Measurements from ENCODE around the gene FRS3. TPM values are rescaled to one million over a fixed set of nuclear protein-coding genes. Genes with fewer than 3 reads are reported as not detected.

FRS3 gene
- total RNA-seq, 2 experiments from 2014 or later: 5.6 to 8.7 TPM

DNA sequence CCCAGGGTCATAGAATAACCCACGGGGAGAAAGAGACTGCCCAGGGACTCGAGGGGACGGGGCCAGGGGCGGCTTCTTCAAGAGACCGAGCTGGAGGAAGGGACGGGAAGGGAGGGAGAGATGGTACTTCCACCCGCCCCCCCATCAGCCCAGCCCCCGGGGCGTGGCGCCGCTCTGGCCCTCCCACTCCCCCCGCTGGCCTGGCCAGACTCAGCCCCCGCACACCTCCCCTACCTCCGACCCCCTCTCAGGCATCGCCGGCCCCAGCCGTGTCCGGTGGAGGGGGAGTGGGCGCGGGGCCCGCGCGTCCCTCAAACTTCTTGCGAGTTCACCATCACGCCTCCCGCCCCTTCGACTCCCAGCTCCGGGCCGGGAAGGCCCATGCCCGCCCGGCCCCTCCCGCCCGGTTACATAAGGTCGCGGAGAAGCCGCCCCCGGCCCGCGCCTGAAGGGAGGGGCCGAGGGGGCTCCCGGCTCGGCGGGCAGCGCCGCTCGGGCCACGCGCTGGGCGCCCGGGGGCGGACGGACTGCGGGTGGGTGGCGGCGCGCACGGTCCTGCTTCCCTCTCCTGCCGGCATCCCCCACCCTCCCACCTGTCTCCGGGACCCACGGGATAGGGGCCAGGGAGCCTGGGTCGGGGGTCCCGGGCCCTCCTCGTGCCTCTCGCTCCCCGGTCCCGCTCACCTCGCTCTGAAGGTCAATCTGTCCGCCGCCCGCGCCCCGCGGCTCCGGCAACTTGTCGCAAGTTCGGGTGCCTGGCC, 44.9 kb downstream of the FRS3 start:
- no TSS peak for BruUV-seq (replicated peaks)
- peak overlapping the region; percentile 57 for H2AFZ ChIP-seq (ENCODE audit: low read length)
- peaks cover 39% of the 10 kb centered on the region for H3K79me2 ChIP-seq (ENCODE audit: insufficient read depth, low read depth, low read length)
- peaks cover 50% of the 10 kb centered on the region for H3K4me1 ChIP-seq (ENCODE audit: insufficient read depth, low read length, poor library complexity, severe bottlenecking)
- CTCF ChIA-PET (ENCODE audit: unreplicated experiment): interaction anchor here (0.6 to 3.0 kb wide), 5 partner anchors 11 to 45 kb away, joined by 6 to 41 read pairs (median 6); no protein-coding TSS in a partner anchor
- POLR2A ChIA-PET: interaction anchor here (0.5 to 8.3 kb wide), 9 partner anchors 12 to 277 kb away, joined by 3 to 118 read pairs (median 8); partner anchors contain the start of gene PRICKLE4
- H4K20me1 ChIP-seq (ENCODE audit: insufficient read depth, low read length): no peaks in the 10 kb centered on the region
- TF ChIP-seq, protein P1, sequence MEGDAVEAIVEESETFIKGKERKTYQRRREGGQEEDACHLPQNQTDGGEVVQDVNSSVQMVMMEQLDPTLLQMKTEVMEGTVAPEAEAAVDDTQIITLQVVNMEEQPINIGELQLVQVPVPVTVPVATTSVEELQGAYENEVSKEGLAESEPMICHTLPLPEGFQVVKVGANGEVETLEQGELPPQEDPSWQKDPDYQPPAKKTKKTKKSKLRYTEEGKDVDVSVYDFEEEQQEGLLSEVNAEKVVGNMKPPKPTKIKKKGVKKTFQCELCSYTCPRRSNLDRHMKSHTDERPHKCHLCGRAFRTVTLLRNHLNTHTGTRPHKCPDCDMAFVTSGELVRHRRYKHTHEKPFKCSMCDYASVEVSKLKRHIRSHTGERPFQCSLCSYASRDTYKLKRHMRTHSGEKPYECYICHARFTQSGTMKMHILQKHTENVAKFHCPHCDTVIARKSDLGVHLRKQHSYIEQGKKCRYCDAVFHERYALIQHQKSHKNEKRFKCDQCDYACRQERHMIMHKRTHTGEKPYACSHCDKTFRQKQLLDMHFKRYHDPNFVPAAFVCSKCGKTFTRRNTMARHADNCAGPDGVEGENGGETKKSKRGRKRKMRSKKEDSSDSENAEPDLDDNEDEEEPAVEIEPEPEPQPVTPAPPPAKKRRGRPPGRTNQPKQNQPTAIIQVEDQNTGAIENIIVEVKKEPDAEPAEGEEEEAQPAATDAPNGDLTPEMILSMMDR (conservative IDR thresholded peaks at IDR 0.05; ENCODE audit: low read length): no peak
- TF ChIP-seq EZH2phosphoT487 (IDR thresholded peaks at IDR 0.05; ENCODE audit: borderline replicate concordance, low read depth, low read length): no peak
- intact Hi-C loops (cut with micrococcal nuclease; ENCODE audit: unreplicated experiment): loop anchor here (1.0 to 5.0 kb wide), 7 partner anchors 38 to 717 kb away; partner anchors contain the start of genes NFYA, OARD1 and TRERF1
- H3K36me3 ChIP-seq (ENCODE audit: insufficient read depth, low read length): no peaks in the 10 kb centered on the region
- H3K9me3 ChIP-seq (ENCODE audit: low read length): no peaks in the 10 kb centered on the region
- DNase-seq (ENCODE audit: low spot score): peak; percentile 80
- peak overlapping the region; percentile 97 for H3K4me2 ChIP-seq (ENCODE audit: low read length)
- H3K9me2 ChIP-seq (ENCODE audit: insufficient read depth, low read length): no peaks in the 10 kb centered on the region
- H3K27ac ChIP-seq (ENCODE audit: low read depth, low read length, poor library complexity, severe bottlenecking): peak overlapping the region; percentile 94
- peak overlapping the region; percentile 91 for H3K4me3 ChIP-seq (ENCODE audit: low read depth, low read length, poor library complexity, severe bottlenecking)

DNA sequence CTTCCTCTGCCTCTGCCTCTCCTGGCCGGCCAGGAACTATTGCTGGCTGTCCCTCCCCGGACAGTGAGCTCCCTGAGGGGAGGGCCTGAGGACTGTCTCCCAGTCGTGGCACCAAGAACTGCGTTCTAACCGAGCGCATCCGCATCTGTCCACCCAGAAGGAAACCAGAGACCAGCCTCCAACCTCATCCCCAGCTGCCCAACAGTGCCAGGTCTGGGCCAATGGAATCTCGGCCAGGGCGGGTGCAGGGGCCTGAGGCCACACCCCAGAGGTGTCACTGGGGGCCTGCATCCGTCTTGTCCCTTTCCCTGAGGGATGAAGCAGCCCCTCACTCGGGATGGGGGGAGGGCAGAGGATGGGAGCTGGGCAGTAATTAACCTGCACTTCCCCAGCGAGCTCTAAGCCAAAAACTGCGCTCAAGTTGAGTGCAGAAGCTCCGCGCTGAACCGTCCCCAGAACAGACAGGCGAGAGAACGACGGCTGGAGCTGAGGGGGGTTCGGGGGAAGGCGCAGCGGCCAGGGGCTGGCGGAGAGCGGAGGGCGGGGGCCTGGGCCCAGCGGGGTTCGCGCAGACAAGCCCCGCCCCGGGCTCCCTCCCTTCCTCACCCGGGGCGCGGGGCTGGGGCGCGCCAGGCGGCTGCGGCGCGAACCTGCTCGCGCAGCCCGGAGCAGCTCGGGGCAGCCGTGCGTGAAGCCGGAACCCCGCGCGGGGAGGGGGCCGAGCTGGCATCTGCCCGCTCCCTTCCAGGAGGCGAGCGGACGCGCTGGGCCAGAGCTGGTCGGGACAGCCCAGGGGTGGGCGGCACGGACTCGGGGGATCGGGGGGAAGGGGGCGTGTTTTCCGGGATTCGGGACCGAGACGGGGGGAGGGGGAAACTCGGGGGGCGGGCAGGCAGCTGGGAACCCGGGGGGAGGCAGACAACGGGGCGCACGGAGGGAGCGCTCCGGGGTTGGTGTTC, 45.7 kb downstream of the FRS3 start:
- BruUV-seq (replicated peaks): TSS peak; percentile 57
- H3K36me3 ChIP-seq (ENCODE audit: insufficient read depth, low read length): no peaks in the 10 kb centered on the region
- H4K20me1 ChIP-seq (ENCODE audit: insufficient read depth, low read length): peaks cover 3% of the 10 kb centered on the region; the same call in 1 of the 2 replicates
- DNase-seq (ENCODE audit: low spot score): peak; percentile 92
- intact Hi-C loops (cut with micrococcal nuclease; ENCODE audit: unreplicated experiment): loop anchor here (1.0 to 5.0 kb wide), 7 partner anchors 28 to 718 kb away; partner anchors contain the start of genes FOXP4, NFYA, OARD1 and TRERF1
- H3K79me2 ChIP-seq (ENCODE audit: insufficient read depth, low read depth, low read length): peaks cover 48% of the 10 kb centered on the region
- H3K4me1 ChIP-seq (ENCODE audit: insufficient read depth, low read length, poor library complexity, severe bottlenecking): peaks cover 58% of the 10 kb centered on the region
- H3K4me3 ChIP-seq (ENCODE audit: low read depth, low read length, poor library complexity, severe bottlenecking): peak overlapping the region; percentile 91
- no peaks in the 10 kb centered on the region for H3K9me2 ChIP-seq (ENCODE audit: insufficient read depth, low read length)
- no peaks in the 10 kb centered on the region for H3K9me3 ChIP-seq (ENCODE audit: low read length)
- H2AFZ ChIP-seq (ENCODE audit: low read length): peak overlapping the region; percentile 33; the same call in 1 of the 2 replicates
- TF ChIP-seq EZH2phosphoT487 (IDR thresholded peaks at IDR 0.05; ENCODE audit: borderline replicate concordance, low read depth, low read length): no peak
- TF ChIP-seq, protein P1 (conservative IDR thresholded peaks at IDR 0.05; ENCODE audit: low read length): peak; percentile 34; the same call in 1 of the 2 replicates
- peak overlapping the region; percentile 97 for H3K4me2 ChIP-seq (ENCODE audit: low read length)
- POLR2A ChIA-PET: interaction anchor here (0.5 to 8.3 kb wide), 15 partner anchors 11 to 1051 kb away, joined by 3 to 118 read pairs (median 4); partner anchors contain the start of gene PRICKLE4
- H3K27ac ChIP-seq (ENCODE audit: low read depth, low read length, poor library complexity, severe bottlenecking): peak overlapping the region; percentile 94
- CTCF ChIA-PET (ENCODE audit: unreplicated experiment): interaction anchor here (0.6 to 3.0 kb wide), 8 partner anchors 10 to 44 kb away, joined by 3 to 41 read pairs (median 6); no protein-coding TSS in a partner anchor
